Measurements from ENCODE around the gene PLXNA4. TPM values are rescaled to one million over a fixed set of nuclear protein-coding genes. Genes with fewer than 3 reads are reported as not detected.

The PLXNA4 gene
- total RNA-seq, 2 donors from 2014 or later: 12.2 to 27.7 TPM

- Histone ChIP-seq H3K9me3 (no peaks in the 10 kb centered on the region), H3K4me3 (no peak overlapping the region), H3K36me3 (no peaks in the 10 kb centered on the region), H3K27me3 (replicated peaks; ENCODE audit: insufficient read depth) (no peaks in the 10 kb centered on the region), H3K27ac (no peak overlapping the region), H3K4me1 (ENCODE audit: control insufficient read depth in 1 of 2, low read depth in 2 of 2) (no peaks in the 10 kb centered on the region)
- TF ChIP-seq CTCF (IDR thresholded peaks at IDR 0.05): no peak
- ATAC-seq (ENCODE audit: insufficient number of reproducible peaks, low FRiP score, low read depth) (no peak), DNase-seq (ENCODE audit: low spot score) (no peak)
Measured at GRCh38 chr7:132309102-132309805, 267.0 kb downstream of the PLXNA4 start.

GRCh38 chr7:132307465-132307864 lies 268.8 kb downstream of the PLXNA4 start:
- ATAC-seq (ENCODE audit: insufficient number of reproducible peaks, low FRiP score, low read depth) (no peak), DNase-seq (ENCODE audit: low spot score) (no peak)
- Histone ChIP-seq H3K4me3 (no peak overlapping the region), H3K9me3 (no peaks in the 10 kb centered on the region), H3K4me1 (ENCODE audit: control insufficient read depth in 1 of 2, low read depth in 2 of 2) (no peaks in the 10 kb centered on the region), H3K27ac (no peak overlapping the region), H3K27me3 (replicated peaks; ENCODE audit: insufficient read depth) (no peaks in the 10 kb centered on the region), H3K36me3 (no peaks in the 10 kb centered on the region)
- no peak for TF ChIP-seq CTCF (IDR thresholded peaks at IDR 0.05)

- Histone ChIP-seq H3K36me3 (no peaks in the 10 kb centered on the region), H3K4me3 (no peak overlapping the region), H3K4me1 (ENCODE audit: control insufficient read depth in 1 of 2, low read depth in 2 of 2) (peaks cover 0 to 13% of the 10 kb centered on the region in 2 donors), H3K27me3 (replicated peaks; ENCODE audit: insufficient read depth) (no peaks in the 10 kb centered on the region), H3K27ac (no peak overlapping the region), H3K9me3 (no peaks in the 10 kb centered on the region)
- no peak for DNase-seq (ENCODE audit: low spot score)
- ATAC-seq (ENCODE audit: insufficient number of reproducible peaks, low FRiP score, low read depth): no peak
- no peak for TF ChIP-seq CTCF (IDR thresholded peaks at IDR 0.05)
Measured at GRCh38 chr7:132300599-132301277, 275.5 kb downstream of the PLXNA4 start.

- Histone ChIP-seq H3K4me3 (no peak overlapping the region), H3K9me3 (no peaks in the 10 kb centered on the region), H3K36me3 (no peaks in the 10 kb centered on the region), H3K27me3 (replicated peaks; ENCODE audit: insufficient read depth) (no peaks in the 10 kb centered on the region), H3K27ac (no peak overlapping the region), H3K4me1 (ENCODE audit: control insufficient read depth in 1 of 2, low read depth in 2 of 2) (peaks cover 0 to 24% of the 10 kb centered on the region in 2 donors)
- TF ChIP-seq CTCF (IDR thresholded peaks at IDR 0.05): no peak
- ATAC-seq (ENCODE audit: insufficient number of reproducible peaks, low FRiP score, low read depth) (no peak), DNase-seq (ENCODE audit: low spot score) (no peak)
Measured at GRCh38 chr7:132298790-132299189, 277.5 kb downstream of the PLXNA4 start.

GRCh38 chr7:132296820-132297219 lies 279.4 kb downstream of the PLXNA4 start:
- Histone ChIP-seq H3K36me3 (no peaks in the 10 kb centered on the region), H3K9me3 (no peaks in the 10 kb centered on the region), H3K27ac (no peak overlapping the region), H3K27me3 (replicated peaks; ENCODE audit: insufficient read depth) (no peaks in the 10 kb centered on the region), H3K4me3 (no peak overlapping the region), H3K4me1 (ENCODE audit: control insufficient read depth in 1 of 2, low read depth in 2 of 2) (peaks cover 0 to 24% of the 10 kb centered on the region in 2 donors)
- no peak for TF ChIP-seq CTCF (IDR thresholded peaks at IDR 0.05)
- DNase-seq (ENCODE audit: low spot score) (no peak), ATAC-seq (ENCODE audit: insufficient number of reproducible peaks, low FRiP score, low read depth) (no peak)

All from thoracic aorta (tissue), 2 donors.